ENCODE measurements around the gene FAM209B. TPM values are rescaled to one million over a fixed set of nuclear protein-coding genes. Genes with fewer than 3 reads are reported as not detected.

The FAM209B gene
- total RNA-seq, 1 donor from 2014 or later = not detected

DNA sequence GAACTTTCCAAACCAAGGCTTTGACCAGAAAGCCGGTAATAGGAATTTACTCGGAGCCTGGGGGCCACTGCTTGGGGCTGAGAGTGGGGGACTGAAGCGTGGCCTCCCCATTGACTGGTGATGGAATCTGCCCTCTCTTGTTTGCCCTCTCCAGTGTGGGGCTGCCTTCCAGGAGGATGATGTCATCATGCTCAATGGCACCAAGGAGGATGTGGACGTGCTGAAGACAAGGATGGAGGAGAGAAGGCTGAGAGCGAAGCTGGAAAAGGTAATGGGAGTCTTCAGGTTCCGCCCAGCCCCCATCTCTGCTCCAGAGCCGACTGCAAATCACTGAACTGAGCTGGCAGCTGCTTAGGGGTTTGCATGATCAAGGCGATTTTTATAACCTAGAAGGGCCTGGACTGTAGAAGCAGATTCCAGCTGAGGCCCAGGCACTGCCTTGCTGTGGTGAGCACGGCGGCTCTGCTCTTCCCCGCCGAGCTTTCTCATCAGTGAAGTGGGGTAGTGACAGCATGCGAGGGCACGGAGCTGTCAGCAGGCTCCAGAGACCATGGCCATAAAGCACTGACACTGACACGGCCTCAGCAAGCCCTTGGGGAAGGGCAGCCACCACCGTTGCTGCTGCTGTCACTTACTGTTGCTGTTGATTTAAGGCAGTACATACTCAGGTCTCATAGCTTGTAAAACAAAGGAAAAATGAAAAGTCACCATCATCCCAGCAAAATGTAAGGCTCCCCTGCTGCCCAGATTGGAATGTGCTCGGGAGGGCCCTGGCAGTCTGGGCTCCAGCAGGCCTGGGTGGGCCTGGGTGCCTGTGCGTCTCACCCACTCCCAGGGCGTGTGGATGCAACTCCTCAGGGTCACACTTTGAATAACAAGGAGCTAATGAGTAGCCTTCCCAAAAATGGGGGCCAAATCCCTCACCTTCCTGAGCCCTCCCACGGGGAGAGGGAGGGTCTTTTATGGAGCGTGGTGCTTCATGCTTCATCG is 19.6 kb upstream of the FAM209B start:
- Mint-ChIP-seq H3K27me3 (ENCODE audit: unreplicated experiment) (peaks cover 2% of the 10 kb centered on the region), H3K4me3 (ENCODE audit: unreplicated experiment) (peak overlapping the region; percentile 70), H3K27ac (ENCODE audit: unreplicated experiment) (peak overlapping the region; percentile 92), H3K36me3 (ENCODE audit: unreplicated experiment) (no peaks in the 10 kb centered on the region), H3K9me3 (ENCODE audit: unreplicated experiment) (peaks cover 11% of the 10 kb centered on the region), H3K4me1 (ENCODE audit: low read depth, unreplicated experiment) (peaks cover 37% of the 10 kb centered on the region)
- TF ChIP-seq, protein P1, sequence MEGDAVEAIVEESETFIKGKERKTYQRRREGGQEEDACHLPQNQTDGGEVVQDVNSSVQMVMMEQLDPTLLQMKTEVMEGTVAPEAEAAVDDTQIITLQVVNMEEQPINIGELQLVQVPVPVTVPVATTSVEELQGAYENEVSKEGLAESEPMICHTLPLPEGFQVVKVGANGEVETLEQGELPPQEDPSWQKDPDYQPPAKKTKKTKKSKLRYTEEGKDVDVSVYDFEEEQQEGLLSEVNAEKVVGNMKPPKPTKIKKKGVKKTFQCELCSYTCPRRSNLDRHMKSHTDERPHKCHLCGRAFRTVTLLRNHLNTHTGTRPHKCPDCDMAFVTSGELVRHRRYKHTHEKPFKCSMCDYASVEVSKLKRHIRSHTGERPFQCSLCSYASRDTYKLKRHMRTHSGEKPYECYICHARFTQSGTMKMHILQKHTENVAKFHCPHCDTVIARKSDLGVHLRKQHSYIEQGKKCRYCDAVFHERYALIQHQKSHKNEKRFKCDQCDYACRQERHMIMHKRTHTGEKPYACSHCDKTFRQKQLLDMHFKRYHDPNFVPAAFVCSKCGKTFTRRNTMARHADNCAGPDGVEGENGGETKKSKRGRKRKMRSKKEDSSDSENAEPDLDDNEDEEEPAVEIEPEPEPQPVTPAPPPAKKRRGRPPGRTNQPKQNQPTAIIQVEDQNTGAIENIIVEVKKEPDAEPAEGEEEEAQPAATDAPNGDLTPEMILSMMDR (IDR thresholded peaks at IDR 0.05; ENCODE audit: partially characterized antibody, unreplicated experiment) = no peak
- DNase-seq = peak; percentile 54

DNA sequence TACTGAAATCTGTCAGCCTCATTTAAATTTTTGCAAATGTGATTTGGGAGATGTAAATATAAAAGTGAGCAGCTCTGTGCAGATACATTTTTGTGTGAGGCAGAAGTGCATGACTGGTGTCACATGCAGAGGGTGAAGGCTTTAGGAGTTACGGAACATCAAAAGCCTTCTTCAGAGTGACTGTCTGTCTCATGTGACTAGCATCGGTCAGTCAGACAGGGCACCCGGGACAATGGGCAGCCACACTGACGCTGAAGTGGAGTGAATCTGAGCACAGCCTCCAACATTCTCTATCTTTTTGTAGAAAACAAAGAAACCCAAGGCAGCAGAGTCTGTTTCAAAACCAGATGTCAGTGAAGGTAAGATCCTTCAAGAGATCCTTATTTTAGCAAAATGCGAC is 16.4 kb upstream of the FAM209B start:
- H3K9me3 Mint-ChIP-seq (ENCODE audit: unreplicated experiment) = peaks cover 9% of the 10 kb centered on the region
- H3K4me1 Mint-ChIP-seq (ENCODE audit: low read depth, unreplicated experiment) = peaks cover 24% of the 10 kb centered on the region
- no peak overlapping the region for H3K4me3 Mint-ChIP-seq (ENCODE audit: unreplicated experiment)
- TF ChIP-seq, protein P1 (IDR thresholded peaks at IDR 0.05; ENCODE audit: partially characterized antibody, unreplicated experiment) = no peak
- H3K27ac Mint-ChIP-seq (ENCODE audit: unreplicated experiment) = peak overlapping the region; percentile 28
- H3K36me3 Mint-ChIP-seq (ENCODE audit: unreplicated experiment) = peaks cover 19% of the 10 kb centered on the region
- peaks cover 2% of the 10 kb centered on the region for H3K27me3 Mint-ChIP-seq (ENCODE audit: unreplicated experiment)
- no peak for DNase-seq

DNA sequence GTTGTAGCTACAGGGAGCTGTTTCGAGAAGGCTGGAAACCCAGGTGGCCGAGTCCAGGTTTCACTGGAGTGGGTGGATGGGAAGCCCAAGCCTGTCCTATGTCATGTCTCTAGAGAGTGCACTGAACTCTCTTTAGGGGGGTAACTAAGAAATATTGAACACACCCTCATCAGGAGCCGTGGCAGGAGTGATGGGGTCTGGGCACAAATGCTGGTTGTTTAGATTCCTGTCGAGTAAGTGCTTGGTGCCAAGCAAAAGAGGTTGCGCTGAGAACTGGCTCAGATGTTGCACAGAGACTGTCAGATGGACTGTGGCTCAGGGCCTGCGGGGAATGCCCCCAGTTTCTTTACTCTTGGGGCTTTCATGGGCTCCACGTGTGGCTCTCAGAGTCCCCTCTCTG is 15.8 kb upstream of the FAM209B start:
- peaks cover 9% of the 10 kb centered on the region for H3K9me3 Mint-ChIP-seq (ENCODE audit: unreplicated experiment)
- peaks cover 21% of the 10 kb centered on the region for H3K4me1 Mint-ChIP-seq (ENCODE audit: low read depth, unreplicated experiment)
- no peak overlapping the region for H3K27ac Mint-ChIP-seq (ENCODE audit: unreplicated experiment)
- TF ChIP-seq, protein P1 (IDR thresholded peaks at IDR 0.05; ENCODE audit: partially characterized antibody, unreplicated experiment) = no peak
- no peak for DNase-seq
- peaks cover 21% of the 10 kb centered on the region for H3K36me3 Mint-ChIP-seq (ENCODE audit: unreplicated experiment)
- H3K4me3 Mint-ChIP-seq (ENCODE audit: unreplicated experiment) = no peak overlapping the region
- H3K27me3 Mint-ChIP-seq (ENCODE audit: unreplicated experiment) = peaks cover 2% of the 10 kb centered on the region

DNA sequence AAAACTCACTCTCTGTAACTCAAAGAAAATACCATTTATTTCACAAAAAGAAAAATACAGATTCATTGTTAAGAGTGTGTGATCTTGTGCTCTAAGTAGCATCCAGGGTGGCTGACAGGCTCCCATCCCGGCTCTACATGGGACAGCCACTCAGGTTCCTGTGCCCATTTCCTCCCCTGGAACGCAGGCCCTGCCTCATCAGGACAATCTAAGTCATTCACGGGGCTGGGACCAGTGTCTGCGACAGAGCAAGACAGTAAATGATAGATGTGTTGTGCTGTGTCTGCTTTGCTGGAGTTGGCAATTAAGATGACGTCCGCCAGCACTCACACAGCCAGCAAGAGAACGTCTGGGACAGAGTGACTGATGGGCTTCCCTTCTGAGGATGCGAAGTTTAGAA is 15.4 kb upstream of the FAM209B start:
- peaks cover 19% of the 10 kb centered on the region for H3K4me1 Mint-ChIP-seq (ENCODE audit: low read depth, unreplicated experiment)
- DNase-seq = no peak
- no peak overlapping the region for H3K4me3 Mint-ChIP-seq (ENCODE audit: unreplicated experiment)
- peaks cover 2% of the 10 kb centered on the region for H3K27me3 Mint-ChIP-seq (ENCODE audit: unreplicated experiment)
- H3K36me3 Mint-ChIP-seq (ENCODE audit: unreplicated experiment) = peaks cover 21% of the 10 kb centered on the region
- no peak overlapping the region for H3K27ac Mint-ChIP-seq (ENCODE audit: unreplicated experiment)
- peaks cover 6% of the 10 kb centered on the region for H3K9me3 Mint-ChIP-seq (ENCODE audit: unreplicated experiment)
- TF ChIP-seq, protein P1 (IDR thresholded peaks at IDR 0.05; ENCODE audit: partially characterized antibody, unreplicated experiment) = no peak

DNA sequence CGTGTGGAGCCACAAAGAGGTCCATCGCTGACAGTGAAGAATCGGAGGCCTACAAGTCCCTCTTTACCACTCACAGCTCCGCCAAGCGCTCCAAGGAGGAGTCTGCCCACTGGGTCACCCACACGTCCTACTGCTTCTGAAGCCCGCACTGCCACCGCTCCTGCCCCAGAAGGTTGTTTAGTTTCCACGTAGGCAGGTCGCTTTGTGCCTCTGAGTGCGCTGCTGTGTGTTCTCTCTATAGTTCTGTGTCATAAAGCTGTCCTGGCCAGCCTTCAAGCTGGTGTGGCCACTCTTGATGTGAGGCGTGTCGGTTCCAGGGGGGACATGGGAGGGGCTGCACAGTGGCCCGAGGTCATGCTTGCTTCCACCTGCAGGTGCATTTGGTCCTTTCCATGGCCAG is 14.9 kb upstream of the FAM209B start:
- Mint-ChIP-seq H3K9me3 (ENCODE audit: unreplicated experiment) (peaks cover 6% of the 10 kb centered on the region), H3K36me3 (ENCODE audit: unreplicated experiment) (peaks cover 21% of the 10 kb centered on the region), H3K4me1 (ENCODE audit: low read depth, unreplicated experiment) (peaks cover 14% of the 10 kb centered on the region), H3K27ac (ENCODE audit: unreplicated experiment) (no peak overlapping the region), H3K27me3 (ENCODE audit: unreplicated experiment) (peaks cover 4% of the 10 kb centered on the region), H3K4me3 (ENCODE audit: unreplicated experiment) (no peak overlapping the region)
- DNase-seq = no peak
- TF ChIP-seq, protein P1 (IDR thresholded peaks at IDR 0.05; ENCODE audit: partially characterized antibody, unreplicated experiment) = no peak

Data from glutamatergic neuron (in vitro differentiated cells).